CD4-positive, alpha-beta T cell treated with Interleukin-15 for 4 hours (primary cell): ENCODE results near the gene ASTN2.

Experiments
- DNase-seq: peaks from one replicate; pipeline ENCODE4 v3.0.0-alpha.2; 2020; ENCODE audit warnings: low spot score

ASTN2 gene

DNA sequence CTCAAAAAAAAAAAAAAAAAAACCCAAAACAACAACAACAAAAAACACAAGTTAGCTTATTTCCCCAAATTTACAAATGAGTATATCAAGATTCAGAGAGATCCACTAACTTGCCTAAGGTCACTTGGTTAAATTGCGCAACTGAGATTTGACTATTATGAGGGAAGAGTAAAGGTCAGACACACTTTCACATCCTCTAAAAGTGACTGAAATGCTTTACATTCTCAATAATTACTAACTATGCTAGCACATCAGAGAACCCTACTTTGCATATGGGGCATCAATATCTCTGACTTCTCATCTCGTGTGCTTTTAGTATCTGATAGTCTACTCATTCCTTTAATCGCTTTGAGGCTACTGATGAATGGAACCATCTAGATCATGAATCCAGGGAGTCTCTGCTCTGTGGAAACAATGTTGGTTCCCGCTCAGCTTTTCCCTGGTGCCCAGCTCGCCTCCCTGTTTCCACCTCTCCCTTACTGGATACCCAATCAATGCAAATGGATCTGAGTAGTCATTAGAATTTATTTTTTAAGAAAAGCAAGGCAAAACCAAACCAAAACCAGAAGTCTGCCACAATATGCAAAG, 909.9 kb downstream of the ASTN2 start:
- no peak for DNase-seq

DNA sequence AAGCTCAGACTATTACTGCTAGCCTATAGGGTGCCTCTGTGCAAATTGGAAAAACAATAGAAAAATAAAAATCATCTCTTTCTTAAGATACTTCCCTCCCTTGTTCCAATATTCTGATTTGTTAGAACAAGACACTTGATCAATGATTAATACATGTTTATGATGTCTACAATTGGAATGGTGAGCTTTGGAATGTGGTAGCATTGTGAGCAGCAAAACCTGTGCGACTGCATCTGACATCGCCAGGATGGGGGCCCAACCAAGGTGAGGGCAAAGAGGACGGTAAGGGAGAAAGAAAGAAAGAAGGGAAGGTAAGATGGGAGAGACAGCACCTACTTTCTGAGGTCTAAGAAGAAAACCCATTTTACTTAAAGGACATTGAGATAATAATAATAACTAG, 910.8 kb downstream of the ASTN2 start:
- no peak for DNase-seq

DNA sequence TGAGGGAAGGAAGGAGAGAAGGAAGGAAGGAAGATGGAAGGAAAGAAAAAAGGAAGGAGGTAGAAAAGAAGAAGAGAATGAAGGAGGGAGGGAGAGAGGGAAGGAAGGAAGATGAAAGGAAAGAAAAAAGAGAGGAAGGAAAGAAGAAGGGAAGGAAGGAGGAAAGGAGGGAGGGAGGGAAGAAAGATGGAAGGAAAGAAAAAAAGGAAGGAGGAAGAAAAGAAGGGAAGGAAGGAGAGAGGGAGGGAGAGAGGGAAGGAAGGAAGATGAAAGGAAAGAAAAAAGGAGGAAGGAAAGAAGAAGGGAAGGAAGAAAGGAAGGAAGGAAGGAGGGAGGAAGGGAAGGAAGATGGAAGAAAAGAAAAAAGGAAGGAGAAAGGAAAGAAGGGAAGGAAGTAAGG, 912.1 kb downstream of the ASTN2 start:
- DNase-seq, result no peak

DNA sequence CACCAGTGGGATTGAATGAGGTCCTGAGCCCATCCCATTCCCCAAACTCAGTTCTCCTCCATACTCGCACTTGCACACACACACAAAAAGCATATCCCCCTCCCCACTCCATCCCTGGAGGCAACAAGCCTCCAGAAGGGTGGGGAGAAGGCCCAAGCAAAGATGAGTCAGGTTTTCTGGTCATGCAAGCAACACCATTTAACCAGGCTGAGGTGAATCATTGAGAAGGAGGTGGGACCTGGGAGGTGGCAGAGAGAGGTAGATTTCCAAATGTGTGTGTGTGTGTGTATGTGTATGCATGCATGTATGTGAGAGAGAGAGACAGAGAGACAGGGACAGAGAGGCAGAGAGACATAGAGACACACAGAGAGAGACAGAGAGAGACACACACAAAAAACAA, 913.0 kb downstream of the ASTN2 start:
- no peak for DNase-seq

DNA sequence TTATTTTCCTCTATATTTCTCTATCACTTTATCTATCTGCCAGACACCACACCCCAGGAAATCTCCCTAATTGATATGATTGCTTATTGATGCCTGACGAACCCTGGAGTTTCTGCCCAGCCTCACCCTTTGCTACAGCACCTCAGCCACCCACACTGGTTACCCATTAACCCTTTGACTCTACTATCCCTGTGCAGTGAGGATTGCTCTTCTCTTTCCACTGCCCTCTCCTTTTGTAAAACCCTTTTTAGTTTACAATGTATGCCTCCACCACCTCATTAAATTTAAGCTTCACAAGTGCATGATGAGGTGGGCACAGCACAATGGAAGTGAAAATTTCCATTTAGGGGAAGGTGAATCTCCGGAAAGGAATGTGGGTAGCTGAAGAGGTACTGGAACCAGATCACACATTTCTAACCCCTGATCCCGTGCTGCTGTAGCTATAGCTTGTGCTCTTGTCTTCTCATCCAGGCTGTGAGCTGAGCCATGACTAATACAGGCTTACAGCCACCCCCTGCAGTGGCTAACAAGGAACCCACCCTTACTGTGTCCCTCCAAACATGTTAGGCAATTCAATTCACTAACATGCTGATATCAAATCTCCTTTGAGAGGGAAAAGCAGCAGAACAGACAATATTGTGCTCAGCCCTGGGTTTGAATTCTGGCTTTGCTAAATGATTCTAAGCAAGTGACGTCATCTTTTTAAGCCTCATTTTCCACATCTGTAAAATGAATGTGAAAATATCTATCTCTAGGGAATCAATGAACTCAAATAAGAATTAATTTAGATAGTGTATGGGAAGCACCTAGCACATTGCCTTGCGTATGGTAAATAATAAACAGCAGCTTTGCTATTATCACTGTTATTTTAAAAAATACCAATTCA, 914.6 kb downstream of the ASTN2 start:
- no peak for DNase-seq

- no peak for DNase-seq
Observed at GRCh38 chr9:116499434-116499833, 915.4 kb downstream of the ASTN2 start.

GRCh38 chr9:116497095-116497890, 917.6 kb downstream of the ASTN2 start:
- DNase-seq, result no peak

- no peak for DNase-seq
Observed at GRCh38 chr9:116496167-116496566, 918.7 kb downstream of the ASTN2 start.

GRCh38 chr9:116495725-116496124, 919.1 kb downstream of the ASTN2 start:
- no peak for DNase-seq

DNA sequence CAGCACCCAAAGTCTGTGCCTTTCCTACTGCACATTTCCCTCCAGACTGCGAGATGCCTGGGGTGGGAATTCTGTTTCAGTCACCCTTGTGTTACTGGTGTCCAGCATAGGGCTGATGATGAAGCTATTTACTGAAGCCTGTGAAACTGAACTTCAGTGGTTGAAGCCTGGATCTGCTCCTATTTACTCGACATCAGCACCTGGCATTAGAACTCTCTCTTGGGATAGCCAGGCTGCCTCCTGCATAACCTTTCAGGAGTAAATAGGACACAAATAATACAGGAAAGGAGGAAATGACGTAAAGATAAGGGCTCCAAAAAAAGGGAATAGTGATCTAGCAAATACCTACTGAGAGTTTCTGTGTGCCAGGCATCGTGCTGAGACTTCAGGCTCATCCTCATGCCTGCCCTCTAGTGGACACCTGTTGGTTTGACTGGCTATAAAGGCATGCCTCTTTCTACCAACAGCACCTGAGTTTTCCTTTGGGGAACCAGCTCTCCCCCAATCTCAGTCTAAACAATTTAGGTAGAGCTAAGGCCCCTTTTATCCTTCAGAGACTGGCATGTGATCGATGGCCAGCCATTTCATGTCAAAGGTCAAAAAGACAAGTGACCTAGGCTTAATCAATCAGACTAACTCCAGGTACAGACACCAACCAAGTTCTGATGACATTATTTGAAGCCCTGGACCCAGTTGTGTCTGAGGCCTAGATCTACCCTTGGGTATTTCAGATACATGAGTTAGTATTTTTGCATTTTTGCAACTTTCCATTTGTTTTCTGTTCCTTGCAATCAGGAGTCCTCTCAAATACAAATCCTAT, 919.8 kb downstream of the ASTN2 start:
- DNase-seq, result peak; percentile 5

DNA sequence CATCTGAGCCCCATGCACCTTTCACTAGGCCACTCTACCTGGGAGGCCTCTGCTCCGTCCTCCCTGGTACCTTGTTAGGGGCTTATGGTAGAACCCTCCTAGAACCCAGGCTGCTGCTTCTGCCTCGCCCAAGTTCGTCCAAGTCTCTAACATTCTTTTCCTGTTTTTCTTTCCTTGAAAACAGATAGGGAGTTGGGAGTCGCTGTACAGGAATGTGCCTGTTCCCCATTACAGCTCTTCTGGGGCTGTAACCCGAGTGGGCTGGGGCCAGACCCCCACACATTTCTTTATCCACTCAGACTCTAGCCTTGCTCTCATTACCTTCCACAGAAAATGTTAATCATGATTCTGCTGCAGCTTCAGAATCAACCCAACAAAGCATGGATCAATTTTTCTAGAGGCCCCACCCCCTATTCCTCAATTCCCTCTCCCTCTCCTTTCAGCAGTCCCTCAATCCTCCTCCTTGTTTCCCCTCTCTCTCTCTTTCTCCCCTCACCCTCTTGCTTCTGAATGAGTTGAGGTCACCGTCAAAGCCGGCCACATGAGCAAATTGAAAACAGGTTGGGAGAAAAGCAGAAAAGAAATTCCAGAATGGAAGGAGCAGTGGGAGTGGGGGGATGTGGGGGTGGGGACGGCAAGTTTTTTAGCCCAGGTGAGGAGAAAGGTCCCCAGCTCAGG, 921.5 kb downstream of the ASTN2 start:
- no peak for DNase-seq

DNA sequence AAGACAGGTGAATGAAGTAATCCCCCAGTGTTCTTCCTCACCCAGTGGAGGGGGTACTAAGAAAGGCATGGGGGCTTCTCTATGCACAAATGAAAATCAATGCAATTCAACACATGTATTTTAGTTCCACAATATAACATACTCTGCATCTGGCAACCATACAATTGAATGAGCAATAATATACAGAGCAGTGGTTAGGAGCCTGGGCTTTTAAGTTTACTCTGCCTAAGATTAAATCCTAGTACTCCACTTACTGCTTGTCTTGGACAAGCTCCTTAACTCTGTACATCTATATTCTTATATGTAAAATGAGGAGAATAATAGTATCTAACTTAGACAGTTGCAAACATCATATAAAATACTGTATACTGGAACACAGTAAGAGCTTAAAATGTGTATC, 923.2 kb downstream of the ASTN2 start:
- DNase-seq, result no peak

GRCh38 chr9:116491219-116491618, 923.6 kb downstream of the ASTN2 start:
- DNase-seq, result no peak

DNA sequence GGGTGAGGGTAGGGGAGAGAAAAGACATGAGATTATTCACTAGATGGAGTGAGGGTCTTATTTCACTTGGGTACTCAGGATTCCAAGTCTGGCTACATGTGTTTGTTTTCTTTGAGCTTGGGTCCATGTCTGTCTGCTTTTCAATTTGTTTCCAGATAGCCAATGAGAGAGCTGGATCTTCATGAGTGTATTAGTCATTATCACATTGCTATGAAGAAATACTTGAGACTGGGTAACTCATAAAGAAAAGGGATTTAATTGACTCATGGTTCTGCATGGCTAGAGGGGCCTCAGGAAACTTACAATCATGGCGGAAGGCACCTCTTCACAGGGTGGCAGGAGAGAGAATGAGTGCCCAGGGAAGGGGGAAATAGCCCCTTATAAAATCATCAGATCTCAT, 924.5 kb downstream of the ASTN2 start:
- DNase-seq, result no peak

DNA sequence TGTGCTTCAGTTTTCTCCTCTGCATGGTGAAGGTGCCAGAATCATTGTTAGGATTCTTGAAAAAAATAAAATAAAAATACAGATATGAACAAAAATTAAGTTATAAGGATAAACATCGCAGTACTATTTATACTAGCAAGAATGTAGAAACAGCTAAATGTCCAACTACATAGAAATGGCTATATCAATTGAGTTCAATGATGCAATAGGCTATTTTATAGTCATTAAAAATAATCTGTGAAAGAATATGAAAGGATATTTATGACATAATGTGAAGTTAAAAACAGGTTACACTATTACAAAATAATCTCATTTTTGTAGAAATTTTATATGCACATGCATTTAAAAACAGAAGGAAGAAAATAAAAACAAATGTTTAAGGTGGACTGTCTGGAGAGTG, 926.5 kb downstream of the ASTN2 start:
- DNase-seq, result no peak

DNA sequence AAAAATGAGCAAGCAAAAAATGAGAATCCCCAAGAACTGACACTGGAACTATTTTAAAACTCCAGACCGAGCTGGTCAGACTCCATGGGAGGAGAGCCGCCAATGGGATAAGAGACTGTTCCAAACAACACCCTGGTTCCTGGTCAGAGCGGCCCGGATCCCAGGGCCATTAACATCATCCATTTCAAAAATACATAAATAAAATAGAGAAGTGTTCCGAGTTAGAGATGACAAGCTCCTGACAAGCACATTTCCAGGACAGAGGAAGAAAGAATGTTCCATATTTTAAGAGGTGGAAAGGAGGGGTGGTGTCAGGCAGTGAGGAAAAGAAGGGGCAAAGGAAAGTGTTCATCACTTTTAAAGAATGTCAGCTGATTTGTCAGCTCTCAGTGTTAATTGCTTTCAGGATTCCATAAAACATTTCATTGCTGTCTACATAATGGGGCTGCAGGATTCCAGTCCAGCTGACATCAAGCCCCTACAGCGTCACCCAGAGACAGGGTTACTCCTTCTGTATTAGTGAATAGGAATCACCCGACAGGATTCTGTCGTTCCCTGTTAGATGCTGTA, 930.3 kb downstream of the ASTN2 start:
- DNase-seq, result no peak

- DNase-seq, result no peak
Observed at GRCh38 chr9:116483622-116484491, 931.0 kb downstream of the ASTN2 start.

DNA sequence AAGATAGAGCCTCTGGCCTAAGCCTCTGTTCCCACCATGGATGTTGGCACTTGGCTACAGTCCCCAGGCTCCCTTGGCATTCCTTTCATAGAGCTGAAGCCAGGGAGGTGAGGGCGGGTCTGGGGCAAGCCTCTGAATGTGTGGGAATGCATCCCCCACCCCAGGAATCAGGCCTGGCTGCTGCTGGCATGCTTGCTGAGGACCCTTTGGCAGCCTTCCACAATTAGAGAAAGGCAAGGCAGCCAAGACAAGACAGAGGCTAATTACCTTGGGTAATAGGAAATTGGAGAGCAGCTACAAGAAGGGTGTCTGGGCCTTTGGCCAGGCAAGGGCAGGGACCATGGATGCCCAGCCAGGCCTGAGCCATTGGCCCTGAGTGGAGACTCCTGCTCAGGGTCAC, 932.1 kb downstream of the ASTN2 start:
- DNase-seq, result no peak

- DNase-seq, result no peak
Observed at GRCh38 chr9:116480700-116481099, 934.2 kb downstream of the ASTN2 start.

GRCh38 chr9:116479967-116480366, 934.9 kb downstream of the ASTN2 start:
- DNase-seq, result no peak
